ENCODE data around the gene ELAC2.
A peak's percentile ranks its signal among the peaks of the same experiment; 100 is the strongest.

ELAC2 gene

GRCh38 chr17:12967962-12968361 is 49.9 kb downstream of the ELAC2 start:
- no peak for DNase-seq
- intact Hi-C loops (cut with DNase I): no loop called here

- intact Hi-C loops (cut with DNase I): no loop called here
- no peak for DNase-seq
These were observed 51.4 kb downstream of the ELAC2 start for GRCh38 chr17:12966413-12966812.

- DNase-seq: no peak
- intact Hi-C loops (cut with DNase I): no loop called here
These were observed 51.8 kb downstream of the ELAC2 start for GRCh38 chr17:12965988-12966387.

- DNase-seq: no peak
- intact Hi-C loops (cut with DNase I): no loop called here
These were observed 53.0 kb downstream of the ELAC2 start for GRCh38 chr17:12964840-12965239.

GRCh38 chr17:12964162-12964561 is 53.7 kb downstream of the ELAC2 start:
- no peak for DNase-seq
- intact Hi-C loops (cut with DNase I): no loop called here

- intact Hi-C loops (cut with DNase I): no loop called here
These were observed 54.3 kb downstream of the ELAC2 start for GRCh38 chr17:12963505-12963904.

GRCh38 chr17:12961655-12962054 is 56.2 kb downstream of the ELAC2 start:
- intact Hi-C loops (cut with DNase I): no loop called here
- no peak for DNase-seq

More at GRCh38 chr17:12963505-12963904, 54.3 kb downstream of the ELAC2 start:
- no peak for DNase-seq

- intact Hi-C loops (cut with DNase I): no loop called here
- DNase-seq: no peak
These were observed 58.4 kb downstream of the ELAC2 start for GRCh38 chr17:12959441-12959840.

GRCh38 chr17:12958786-12959185 is 59.0 kb downstream of the ELAC2 start:
- intact Hi-C loops (cut with DNase I): no loop called here
- peak in 31 of 42 donors; percentile 5 to 76 (median 41) for DNase-seq

- intact Hi-C loops (cut with DNase I): no loop called here
- DNase-seq: no peak
These were observed 62.3 kb downstream of the ELAC2 start for GRCh38 chr17:12955521-12955920.

- intact Hi-C loops (cut with DNase I): no loop called here
- DNase-seq: no peak
These were observed 64.7 kb downstream of the ELAC2 start for GRCh38 chr17:12953156-12953555.

- DNase-seq: no peak
- intact Hi-C loops (cut with DNase I): no loop called here
These were observed 65.8 kb downstream of the ELAC2 start for GRCh38 chr17:12952012-12952411.

- intact Hi-C loops (cut with DNase I): no loop called here
- no peak for DNase-seq
These were observed 70.8 kb downstream of the ELAC2 start for GRCh38 chr17:12947047-12947446.
